Neural progenitor cell (in vitro differentiated cells): ENCODE results near the gene CIAO3.

Experiments used
- CTCF ChIP-seq: fragments of 200-600 bp; sonication (generic); IDR thresholded peaks from 2 replicates; pipeline ENCODE4 v1.5.1; 2017; ENCODE audit warnings: antibody characterized with exemption, mild to moderate bottlenecking
- EZH2 ChIP-seq: fragments of 200-600 bp; sonication (generic); IDR thresholded peaks from 2 replicates; pipeline ENCODE4 v1.6.1; 2017; ENCODE audit warnings: antibody characterized with exemption, mild to moderate bottlenecking, moderate library complexity
- EZH2phosphoT487 ChIP-seq: fragments of 200-600 bp; sonication (generic); IDR thresholded peaks from 2 replicates; pipeline ENCODE4 v1.6.1; 2017; ENCODE audit warnings: antibody characterized with exemption

GRCh38 chr16:740459-740763 lies 386 bp downstream of the CIAO3 start:
- TF ChIP-seq CTCF: no peak
- no peak for TF ChIP-seq EZH2
- no peak for TF ChIP-seq EZH2phosphoT487
